NCI-H1694 (cell line): ENCODE measurements around the gene PDLIM5.
"Not testable (repeated sequence)": the region's sequence is repeated elsewhere in the genome, so short reads cannot be mapped to it uniquely, and the experiment has no call there.

Source experiments
- DNase-seq: peaks from one replicate; lab custom pipeline; 2025; lab: John Stamatoyannopoulos, UW

PDLIM5 gene

DNA sequence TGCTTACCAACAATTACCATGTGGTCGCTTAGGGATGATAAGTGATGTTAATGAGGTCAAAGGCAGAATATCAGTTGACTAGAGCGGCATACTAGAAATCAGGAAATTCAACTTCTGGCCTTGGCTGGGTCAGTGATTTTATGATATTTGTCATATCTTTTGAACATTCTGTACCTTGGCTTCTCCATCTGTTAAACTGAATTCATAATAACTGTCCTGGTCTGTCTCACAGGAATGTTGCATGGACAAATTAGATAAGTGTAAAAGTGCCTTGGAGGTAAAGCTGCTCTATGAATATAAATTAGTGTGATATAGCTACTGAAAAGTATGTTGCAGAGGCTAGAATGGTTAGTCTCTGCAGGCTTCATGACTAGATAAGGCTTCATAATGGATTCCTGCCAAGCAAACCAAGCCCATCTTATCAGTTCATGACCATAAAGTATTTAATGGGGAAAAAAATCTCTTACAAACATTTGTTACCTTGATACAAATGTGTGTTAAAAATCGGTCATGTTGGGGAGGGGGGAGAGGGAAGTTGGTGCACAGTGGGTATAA lies 201.4 kb downstream of the PDLIM5 start:
- DNase-seq = no peak

DNA sequence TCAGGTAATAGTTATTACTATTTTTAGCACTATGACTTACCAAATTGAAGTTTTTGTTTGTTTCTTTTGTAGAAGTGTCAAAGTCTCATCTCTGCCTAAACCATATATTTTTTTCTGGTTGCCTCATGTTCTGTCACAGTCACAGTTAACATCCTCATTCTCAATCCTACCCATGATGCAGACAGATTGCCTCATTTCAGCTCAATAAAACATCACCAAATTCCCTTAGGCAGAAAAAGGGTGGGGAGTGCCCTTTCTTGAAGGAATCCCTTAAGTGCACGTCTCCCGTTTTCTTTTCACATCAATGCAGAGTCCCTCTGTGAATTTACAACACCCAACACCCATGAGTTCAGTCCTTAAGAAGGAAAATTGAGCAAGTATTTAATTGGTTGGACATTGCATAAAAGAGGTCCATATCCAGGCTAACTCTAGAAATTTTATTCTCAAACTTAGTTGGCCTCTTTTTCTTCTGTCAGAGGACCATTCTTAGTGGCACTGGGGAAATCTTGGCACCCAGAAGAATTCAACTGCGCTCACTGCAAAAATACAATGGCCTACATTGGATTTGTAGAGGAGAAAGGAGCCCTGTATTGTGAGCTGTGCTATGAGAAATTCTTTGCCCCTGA lies 202.4 kb downstream of the PDLIM5 start:
- DNase-seq = no peak

DNA sequence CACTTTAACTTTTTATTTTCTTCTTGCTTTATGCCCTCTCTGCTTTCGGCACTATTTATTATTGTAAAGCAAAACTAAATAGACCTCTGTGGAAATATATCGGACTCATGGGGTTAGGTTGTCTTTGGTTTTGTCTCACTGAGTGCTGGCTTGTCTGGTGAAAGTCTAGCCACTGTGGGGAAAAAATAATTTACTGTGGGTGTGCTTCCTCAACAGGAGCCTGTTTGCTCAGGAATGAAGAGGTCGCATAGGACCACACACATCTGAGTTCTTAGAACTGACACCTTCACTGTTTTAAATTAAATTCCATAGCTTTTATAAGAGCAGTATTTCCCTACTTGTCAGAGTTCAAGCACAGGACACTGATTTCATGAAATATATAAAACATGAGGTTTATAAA lies 203.0 kb downstream of the PDLIM5 start:
- DNase-seq = no peak

DNA sequence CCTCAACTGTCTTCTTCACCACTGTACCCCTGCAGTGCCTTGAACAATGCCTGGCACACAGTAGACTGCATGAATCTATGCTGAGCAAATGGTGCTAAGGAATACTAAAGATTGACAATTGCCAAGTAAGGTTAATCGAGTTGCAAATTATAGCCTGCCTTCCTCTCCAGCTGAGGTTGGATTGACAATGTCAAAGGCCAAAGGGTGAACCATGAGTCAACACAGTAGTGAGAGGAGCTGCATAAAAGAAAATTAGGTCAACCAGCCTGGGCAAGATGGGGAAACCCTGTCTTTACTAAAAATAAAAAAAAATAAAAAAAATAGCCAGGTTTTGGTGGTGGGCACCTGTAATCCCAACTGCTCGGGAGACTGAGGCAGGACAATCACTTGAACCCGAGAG lies 208.9 kb downstream of the PDLIM5 start:
- no peak for DNase-seq

DNA sequence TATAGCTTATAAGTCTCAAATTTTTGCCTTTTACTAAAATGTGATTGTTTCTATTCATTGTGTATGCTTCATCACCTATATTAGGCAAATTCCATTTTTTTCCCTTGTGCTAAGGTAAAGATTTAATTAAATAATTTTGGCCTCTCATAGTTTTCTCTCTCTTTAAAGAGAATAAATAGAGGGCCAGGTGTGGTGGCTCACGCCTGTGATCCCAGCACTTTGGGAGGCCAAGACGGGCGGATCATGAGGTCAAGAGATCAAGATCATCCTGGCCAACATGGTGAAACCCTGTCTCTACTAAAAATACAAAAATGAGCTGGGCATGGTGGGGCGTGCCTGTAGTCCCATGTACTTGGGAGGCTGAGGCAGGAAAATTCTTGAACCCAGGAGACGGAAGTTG lies 213.3 kb downstream of the PDLIM5 start:
- not testable (repeated sequence) for DNase-seq

DNA sequence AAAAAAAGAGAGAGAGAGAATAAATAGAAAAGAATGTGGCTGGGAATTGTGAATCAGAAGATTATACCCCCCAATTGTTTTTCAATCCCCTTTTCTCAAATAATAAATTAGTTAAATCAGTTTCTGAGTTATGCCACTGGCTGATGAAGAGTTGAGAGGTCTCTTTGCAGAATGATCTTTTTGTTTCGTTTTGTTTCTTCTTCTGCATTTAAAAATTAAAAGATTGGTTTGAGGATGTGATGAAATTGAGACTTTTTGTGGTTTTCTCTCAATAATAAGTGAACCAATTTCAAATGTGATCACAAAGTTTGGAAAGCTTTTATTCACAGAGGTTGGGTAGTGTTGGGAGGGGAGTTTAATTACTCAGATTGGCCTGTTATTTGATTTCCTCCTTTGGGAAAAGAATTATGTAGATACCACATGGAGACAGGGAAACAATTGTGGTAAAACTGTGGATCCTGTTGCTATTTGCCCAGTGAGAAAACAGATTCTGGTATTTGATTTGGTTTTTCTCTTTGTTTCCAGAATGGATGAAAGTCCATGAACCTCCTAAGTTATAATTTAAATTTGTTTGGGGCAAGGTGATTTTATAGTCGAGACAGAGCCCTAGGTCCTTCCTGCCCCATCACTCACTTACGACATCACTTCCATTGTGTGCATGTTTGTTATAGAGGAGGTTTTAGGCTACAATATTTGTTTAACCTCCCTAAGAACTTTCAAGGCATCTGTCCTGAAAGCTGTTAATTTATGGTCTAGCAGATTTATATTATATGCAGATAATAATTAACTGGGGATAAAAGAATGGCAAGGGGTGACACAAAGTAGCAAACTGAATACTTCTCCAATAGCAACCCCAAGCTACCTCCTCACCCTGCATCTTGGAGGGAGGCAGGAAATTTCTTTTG lies 214.0 kb downstream of the PDLIM5 start:
- DNase-seq = no peak

DNA sequence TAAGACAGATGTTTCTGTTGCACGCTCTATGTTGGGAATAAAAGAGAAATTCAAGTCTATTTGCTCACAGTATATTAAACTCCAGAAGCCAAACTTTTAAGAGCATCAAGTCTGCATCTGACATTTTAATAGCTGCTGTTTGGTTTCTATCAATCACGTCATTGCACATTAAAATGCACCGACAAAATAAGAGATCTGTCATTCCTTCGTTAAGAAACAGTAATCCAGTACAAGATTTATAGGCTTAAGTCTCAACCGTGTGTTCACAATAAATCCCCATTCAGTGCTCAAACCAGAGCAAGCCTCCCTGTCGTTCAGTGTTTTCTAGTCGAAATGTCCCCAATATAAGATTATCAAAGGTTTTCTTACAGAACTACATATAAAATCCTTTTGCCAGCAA lies 217.0 kb downstream of the PDLIM5 start:
- no peak for DNase-seq

DNA sequence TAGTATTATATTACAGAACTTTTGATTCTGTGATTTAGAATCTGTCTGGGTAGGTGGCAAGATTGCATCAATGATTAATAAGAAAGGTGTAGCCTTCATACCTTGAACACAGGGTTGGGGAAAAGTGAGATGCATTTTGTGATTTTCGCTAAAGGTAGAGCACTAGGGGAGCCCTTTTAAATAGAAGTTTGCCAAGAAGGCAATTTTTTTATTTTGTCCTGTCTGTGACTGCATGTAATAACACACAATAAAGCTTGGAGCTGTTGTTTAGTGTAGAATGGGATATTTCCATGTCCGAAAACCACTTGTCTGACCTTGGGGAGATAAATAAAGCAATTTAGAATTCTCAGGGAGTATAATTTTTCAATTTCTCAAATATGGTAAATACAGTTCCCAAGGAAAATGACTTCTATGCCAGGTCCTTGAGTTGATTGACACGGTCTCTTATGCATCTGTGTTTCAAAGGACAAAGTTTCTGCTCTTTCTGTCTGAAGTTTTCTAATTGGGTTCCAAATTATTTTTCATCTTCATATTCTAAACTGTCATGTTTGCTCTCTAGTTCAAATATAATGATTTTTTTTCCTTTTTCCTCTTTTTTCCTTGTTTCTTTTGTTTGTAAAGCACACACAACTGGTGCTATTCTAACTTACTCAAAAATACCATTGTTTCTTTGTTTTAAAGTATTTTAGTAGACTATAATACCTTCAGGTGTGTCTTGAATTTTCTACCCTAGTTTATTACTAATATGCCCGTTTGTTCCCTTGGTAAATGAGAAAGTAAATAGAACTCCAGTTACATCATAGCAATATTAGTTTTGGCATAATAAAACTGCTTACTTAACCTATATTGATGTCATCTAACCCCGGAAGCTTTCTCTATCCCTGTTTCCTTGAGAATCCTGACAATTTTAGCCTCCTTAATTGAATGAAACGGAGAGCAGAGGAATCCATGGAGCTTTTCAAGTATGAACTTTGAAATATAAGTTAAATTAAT lies 218.2 kb downstream of the PDLIM5 start:
- no peak for DNase-seq

DNA sequence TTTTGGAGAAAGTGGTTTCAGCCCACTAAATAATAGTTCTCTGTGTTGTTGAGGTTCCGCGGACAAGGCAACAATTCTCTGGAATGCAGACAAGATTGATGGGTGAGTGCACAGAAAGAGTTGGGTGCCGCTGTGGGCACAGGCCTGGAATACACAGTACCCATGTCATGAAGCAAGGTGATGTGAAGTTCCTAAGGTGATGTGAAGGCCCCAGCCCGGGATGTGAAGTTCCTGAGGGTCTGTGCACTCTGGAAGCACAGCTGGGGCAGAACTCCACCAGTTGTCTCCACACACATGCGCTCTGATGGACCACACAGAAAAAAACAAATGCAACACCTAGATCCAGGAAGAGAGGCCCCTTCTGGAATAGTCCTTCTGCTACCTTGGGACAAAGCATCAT lies 219.4 kb downstream of the PDLIM5 start:
- no peak for DNase-seq

DNA sequence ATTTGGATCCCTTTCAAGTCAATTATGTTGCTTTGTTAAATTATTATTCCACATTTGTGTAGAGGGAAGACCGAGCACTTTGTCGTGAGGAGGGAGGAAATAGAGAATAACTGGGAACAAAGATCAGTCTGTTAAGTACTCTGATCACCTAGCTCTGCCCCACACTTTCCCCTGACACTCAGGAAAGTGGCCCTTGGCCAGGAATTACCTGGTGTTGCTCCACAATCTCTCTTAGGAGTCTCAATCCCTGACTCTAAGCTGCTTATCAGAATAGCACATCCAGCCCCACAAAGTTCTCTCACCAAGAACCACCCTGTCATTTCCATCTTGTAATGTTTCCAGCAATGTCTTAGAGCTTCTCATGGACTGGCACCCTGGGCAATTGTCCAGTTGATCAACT lies 222.2 kb downstream of the PDLIM5 start:
- DNase-seq = no peak

DNA sequence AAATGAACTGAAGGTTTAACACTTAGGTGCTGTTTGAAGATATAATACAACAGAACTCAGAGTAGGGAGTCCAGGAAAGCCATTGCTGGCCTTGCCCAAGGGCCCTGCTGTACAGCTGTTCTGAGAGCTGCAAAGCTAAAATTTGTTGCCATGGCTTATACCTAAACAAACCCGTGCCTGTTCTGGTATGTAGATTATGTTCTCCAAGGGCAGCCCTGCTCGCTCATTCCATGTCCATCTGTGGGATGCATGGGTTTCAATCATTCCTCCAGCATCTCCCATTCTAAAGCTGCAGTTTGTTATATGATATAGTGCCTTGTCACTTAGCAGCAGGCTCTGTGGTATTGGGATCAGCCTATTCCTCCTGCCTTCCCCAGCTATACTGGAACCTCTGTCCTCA lies 225.2 kb downstream of the PDLIM5 start:
- DNase-seq = no peak

DNA sequence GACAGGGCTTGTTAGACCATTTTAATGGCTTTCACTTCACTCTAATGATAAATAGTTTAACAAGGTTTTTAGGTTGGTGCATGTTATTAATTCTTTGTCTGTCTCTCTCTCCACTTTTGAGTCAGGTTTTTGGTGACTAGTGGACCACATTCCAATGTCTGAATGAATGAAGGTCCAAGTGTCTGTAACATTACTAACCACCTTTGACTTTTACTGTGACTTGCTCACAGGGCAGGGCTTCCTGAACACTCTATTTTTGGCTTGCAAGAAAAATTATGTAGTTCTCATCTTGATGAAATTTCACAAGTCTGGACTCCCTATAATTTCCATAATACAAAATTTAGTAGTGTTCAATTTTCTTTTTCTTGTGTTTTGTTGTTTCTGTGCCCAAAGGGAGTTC lies 227.2 kb downstream of the PDLIM5 start:
- no peak for DNase-seq

DNA sequence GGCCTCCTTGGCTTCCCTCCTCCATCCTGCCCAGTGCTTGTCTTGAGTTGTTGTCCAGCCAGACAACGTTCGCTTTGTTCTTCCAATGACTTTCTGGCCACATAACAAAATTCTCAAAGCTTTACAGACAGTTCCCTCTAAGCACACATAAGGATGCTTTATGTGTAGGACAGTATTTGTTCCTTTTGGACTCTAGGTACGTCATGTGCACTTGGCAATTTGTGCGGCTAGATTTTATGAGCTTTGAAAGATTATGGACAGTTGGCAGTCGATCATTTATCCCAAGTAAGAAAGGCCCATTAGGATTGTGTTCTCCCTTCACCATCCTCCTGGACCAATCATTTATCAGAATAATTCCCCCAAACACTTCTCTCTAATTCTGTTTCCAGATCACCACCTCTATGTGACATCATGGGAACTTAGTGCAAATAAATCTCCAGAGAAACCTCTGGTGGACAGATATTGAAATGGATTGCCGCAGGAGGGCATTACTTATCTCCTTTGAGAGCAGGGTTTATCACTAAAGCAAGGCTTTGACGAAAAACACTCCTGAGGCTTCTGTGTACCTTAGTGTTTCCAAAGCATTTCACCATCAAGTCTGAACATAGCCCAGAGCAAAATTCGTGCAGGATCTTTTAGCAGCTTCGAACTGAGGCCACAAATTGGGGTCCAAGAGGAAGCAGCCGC lies 228.6 kb downstream of the PDLIM5 start:
- DNase-seq = no peak

DNA sequence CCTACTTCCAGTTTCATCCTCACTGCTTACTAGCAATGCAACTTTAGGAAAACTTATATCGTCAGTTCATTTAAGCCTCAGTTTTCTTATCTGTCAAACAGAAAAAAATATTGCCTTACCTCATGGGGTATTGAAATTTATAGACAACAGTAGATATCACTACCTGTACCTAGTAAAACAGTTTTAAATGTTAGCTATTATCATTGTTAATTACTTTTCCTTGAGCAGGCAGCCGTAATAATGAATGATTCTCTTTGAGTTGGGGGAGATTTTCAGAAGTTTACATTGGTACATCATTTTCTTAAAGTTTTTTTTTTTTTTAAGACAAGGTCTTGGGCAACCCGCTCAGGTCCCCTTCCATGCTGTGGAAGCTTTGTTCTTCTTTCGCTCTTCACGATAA lies 234.3 kb downstream of the PDLIM5 start:
- no peak for DNase-seq

DNA sequence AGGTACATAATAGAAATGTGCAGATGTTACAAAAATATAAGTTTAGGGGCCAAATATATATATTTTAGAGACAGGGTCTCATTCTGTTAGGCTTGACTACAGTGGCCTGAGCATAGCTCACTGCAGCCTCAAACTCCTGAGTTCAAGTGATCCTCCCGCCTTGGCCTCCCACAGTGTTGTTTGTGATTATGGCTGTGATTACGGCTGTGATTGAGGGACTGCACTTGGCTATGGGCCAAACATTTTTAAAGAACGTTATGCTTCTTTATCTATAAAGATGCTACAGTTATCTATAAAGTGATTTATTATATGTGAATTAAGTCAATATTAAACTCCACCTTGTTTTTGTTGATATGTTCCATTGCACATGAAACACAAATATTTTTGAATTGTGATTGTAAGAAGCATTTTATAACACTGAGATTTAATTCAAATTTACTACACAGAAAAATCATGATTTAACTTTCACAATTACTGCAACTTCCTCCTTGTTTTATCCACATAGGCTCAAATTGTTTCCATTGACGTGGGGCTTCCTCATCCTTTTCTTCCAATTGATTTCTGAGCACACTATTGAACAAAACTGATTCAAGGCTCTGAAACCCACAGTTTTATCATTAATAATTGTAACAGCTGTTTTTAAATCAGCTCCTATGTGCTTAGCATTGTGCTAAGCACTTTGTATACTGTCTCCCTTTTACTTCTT lies 237.6 kb downstream of the PDLIM5 start:
- DNase-seq = no peak

DNA sequence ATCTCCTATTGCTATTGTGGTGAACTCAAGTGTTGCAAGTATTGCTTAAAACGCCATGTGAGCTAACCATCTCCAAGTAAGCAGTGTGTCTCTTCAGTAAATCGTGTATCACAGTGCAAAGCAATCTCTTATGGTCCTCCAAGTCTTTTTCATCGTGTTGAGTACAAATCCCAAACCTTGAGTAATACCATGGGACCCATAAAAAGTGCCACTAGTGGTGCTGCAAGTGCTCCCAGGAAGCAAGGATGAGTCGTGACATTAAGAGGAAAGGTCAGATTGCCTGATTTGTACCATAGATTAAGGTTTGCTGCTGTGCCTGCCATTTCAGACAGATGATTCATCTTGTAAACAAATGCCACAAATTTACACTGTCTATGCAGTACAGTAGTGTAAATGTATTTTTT lies 239.1 kb downstream of the PDLIM5 start:
- no peak for DNase-seq

DNA sequence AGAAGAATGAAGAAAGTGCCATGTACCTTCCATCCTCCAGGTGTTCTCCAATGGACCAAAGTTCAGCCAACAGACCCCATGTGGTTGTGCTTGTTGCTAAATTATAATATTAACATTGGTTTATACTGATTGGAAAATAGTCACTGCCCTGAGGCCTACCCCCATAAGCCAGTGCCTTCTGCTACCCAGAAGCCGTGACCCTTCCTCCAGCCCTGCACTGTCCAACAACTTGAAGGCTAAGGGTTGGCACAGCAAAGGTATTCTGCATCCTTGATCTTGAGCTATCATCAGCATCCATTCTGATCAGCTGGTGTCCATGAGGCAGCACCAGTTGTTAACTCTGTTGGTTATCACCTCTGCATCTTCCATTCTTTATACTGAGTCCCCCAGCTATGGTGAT lies 239.8 kb downstream of the PDLIM5 start:
- DNase-seq = no peak

DNA sequence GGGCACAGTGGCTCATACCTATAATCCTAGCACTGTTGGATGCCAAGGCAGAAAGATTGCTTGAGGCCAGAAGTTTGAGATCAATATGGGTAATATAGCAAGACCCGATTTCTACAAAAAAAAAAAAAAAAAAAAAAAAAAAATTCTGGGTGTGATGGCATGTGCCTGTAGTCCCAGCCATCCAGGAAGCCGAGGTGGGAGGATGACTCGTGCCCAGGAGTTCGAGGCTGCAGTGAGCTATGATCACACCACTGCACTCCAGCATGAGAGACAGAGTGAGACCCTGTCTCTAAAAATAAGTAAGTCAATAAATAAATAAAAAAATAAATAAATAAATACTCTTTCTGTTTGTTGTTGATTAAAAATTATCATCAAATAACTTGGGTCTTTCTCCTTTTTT lies 243.6 kb downstream of the PDLIM5 start:
- no peak for DNase-seq

DNA sequence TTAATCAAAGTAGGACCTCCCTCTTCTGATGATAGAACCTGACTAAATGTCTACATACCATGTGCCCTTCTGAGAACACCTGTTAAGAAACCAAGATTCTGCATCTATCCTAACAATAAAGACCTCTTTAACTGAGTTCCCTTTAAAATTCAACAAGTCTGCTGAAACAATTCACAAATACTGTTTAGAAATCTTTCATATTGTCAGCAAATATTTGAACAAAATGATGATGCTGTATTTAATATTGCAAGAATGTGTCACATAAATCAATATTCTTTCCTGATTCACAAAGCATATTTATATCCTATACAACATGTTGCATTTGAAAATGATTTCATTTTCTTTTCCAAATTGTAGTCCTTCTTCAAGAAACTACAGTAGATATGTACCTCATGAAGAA lies 246.4 kb downstream of the PDLIM5 start:
- no peak for DNase-seq

DNA sequence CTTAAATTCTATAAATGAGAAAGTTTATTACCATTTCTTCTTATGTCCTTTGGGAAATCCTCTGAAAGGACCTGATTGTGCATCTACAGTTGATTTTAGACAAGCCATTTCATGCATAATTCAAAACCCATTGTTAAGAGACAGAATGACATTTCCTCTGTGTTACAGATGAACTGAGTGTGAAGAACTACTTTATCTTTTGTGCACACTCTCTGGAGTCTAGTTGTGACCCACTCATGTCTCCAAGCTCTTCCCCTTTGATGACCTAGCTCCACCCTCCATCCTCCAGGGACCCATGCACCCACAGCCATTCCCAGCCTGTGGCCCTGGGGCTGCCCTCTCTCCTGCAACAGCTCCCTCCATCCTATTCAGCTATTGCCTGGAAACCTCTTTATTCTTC lies 248.6 kb downstream of the PDLIM5 start:
- DNase-seq = no peak
